22Rv1 (cell line): ENCODE results near the gene CAND1.

Experiments used
- H3K27ac ChIP-seq: fragments of 450-650 bp; 2 replicates; pipeline ENCODE4 v1.5.1; 2017
- ZFX ChIP-seq: fragments of 450-650 bp; IDR thresholded peaks from 2 replicates; pipeline ENCODE4 v1.6.1; 2017; ENCODE audit warnings: antibody characterized with exemption, borderline replicate concordance
- TF ChIP-seq, protein P1 (sequence below): fragments of 450-650 bp; IDR thresholded peaks from 2 replicates; pipeline ENCODE4 v1.5.1; 2017; ENCODE audit warnings: mild to moderate bottlenecking

The CAND1 gene

DNA sequence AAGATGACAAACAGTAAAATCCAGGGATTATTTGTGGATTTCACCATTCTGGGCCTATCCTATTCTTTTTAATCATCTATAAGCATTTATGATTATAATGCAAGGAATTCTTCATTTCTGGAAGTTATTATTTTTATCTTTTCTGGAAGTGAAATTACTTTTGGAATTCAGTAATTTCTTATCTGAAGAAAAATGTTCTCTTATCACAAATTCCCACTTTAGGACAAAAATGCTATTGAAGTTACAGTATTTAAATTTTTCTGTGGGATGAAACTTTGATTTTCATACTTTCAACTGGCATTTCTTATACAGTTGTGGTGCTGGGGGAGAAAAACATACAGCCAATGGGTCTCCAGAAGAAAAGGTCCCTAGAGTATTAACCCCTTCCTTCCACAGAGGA, 96.0 kb downstream of the CAND1 start:
- H3K27ac ChIP-seq: no peak overlapping the region
- TF ChIP-seq, protein P1, sequence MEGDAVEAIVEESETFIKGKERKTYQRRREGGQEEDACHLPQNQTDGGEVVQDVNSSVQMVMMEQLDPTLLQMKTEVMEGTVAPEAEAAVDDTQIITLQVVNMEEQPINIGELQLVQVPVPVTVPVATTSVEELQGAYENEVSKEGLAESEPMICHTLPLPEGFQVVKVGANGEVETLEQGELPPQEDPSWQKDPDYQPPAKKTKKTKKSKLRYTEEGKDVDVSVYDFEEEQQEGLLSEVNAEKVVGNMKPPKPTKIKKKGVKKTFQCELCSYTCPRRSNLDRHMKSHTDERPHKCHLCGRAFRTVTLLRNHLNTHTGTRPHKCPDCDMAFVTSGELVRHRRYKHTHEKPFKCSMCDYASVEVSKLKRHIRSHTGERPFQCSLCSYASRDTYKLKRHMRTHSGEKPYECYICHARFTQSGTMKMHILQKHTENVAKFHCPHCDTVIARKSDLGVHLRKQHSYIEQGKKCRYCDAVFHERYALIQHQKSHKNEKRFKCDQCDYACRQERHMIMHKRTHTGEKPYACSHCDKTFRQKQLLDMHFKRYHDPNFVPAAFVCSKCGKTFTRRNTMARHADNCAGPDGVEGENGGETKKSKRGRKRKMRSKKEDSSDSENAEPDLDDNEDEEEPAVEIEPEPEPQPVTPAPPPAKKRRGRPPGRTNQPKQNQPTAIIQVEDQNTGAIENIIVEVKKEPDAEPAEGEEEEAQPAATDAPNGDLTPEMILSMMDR: no peak
- TF ChIP-seq ZFX: no peak

DNA sequence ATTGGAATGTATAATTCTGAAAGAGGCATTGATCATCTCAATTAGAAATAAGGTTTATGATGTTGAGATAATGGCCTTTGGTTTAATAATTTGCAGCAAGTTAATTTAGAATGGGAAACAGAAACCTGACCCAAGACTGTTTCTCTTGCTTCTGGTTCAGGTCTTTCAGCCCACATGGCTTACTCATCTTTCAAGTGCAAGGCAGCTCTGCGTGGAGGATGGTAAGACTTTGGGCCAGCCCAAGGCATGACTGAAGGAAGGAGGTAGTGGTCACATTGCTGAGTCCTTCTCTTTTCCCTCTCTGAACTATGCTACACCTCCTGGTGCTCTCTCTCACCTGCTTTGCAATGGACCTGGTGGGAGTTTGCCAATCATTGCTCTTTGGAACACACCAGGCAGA, 98.7 kb downstream of the CAND1 start:
- no peak for TF ChIP-seq ZFX
- TF ChIP-seq, protein P1: no peak
- no peak overlapping the region for H3K27ac ChIP-seq
